Sigmoid colon (tissue), 7 donors: Measurements from ENCODE around the gene C1orf116. TPM values are rescaled to one million over a fixed set of nuclear protein-coding genes. Genes with fewer than 3 reads are reported as not detected.

Experiments used
- DNase-seq: peaks from one replicate; pipeline ENCODE4 v3.0.0-alpha.2; 2019
- H3K27ac ChIP-seq, 4 donors: fragments of 200-600 bp; sonication (generic); one replicate each; pipeline ENCODE4 v1.5.1; 2016 to 2019; ENCODE audit warnings: mild to moderate bottlenecking in 1 of 4
- H3K27me3 ChIP-seq, 3 donors: fragments of 200-600 bp; sonication (generic); one replicate each; pipeline ENCODE4 v1.5.1; 2019; ENCODE audit warnings: mild to moderate bottlenecking in 1 of 3
- H3K36me3 ChIP-seq, 4 donors: fragments of 200-600 bp; sonication (generic); one replicate each; pipeline ENCODE4 v1.5.1; 2016 to 2019
- H3K4me1 ChIP-seq, 4 donors: fragments of 200-600 bp; sonication (generic); one replicate each; pipeline ENCODE4 v1.5.1; 2017 to 2019
- H3K4me3 ChIP-seq, 4 donors: fragments of 200-600 bp; sonication (generic); one replicate each; pipeline ENCODE4 v1.5.1; 2017 to 2019; ENCODE audit warnings: mild to moderate bottlenecking in 2 of 4, moderate library complexity in 1 of 4
- H3K9me3 ChIP-seq, 4 donors: fragments of 200-600 bp in 3 of 4; sonication (generic) in 3 of 4; one replicate each; pipeline versions ENCODE4 v1.5.1 to v1.6.1; 2013 to 2019
- EP300 ChIP-seq, 4 donors: sonication (generic); formaldehyde crosslinking; IDR thresholded peaks; one replicate each; pipeline ENCODE4 v1.6.1; 2017; ENCODE audit warnings: antibody characterized with exemption in 4 of 4
- POLR2A ChIP-seq, 2 donors: fragments of 450-650 bp; IDR thresholded peaks; one replicate each; pipeline ENCODE4 v1.6.1; 2016; ENCODE audit warnings: antibody characterized with exemption in 2 of 2, mild to moderate bottlenecking in 2 of 2, moderate library complexity in 2 of 2
- POLR2AphosphoS5 ChIP-seq, 4 donors: sonication (generic); formaldehyde crosslinking; IDR thresholded peaks; one replicate each; pipeline ENCODE4 v1.6.1; 2017; ENCODE audit warnings: antibody characterized with exemption in 4 of 4
- WGBS, 2 donors: extraction: QIAGEN DNeasy Blood & Tissue Kit; methylation state at CpG; one replicate each; pipeline ENCODE4 v1.1.7; 2013; 5-methylcytosine and 5-hydroxymethylcytosine counted together
- intact Hi-C: fragments of 100-400 bp; cut with DNase I; formaldehyde crosslinking; loops from one replicate; pipeline ENCODE4 v1.15.1; 2023
- polyA plus RNA-seq, 3 donors: library from polyadenylated mRNA; stranded (reverse); fragments of 200-250 nt; gene quantifications; one replicate each; pipeline ENCODE4 v1.2.3, GENCODE V29; 2013
- total RNA-seq, 4 donors: library from RNA; depleted of rRNA; stranded (reverse); fragments of >200 nt; gene quantifications; one replicate each; pipeline ENCODE4 v1.1.0, GENCODE V29; 2016
- TF ChIP-seq, protein P1 (sequence below), 4 experiments: fragments of 450-650 bp in 3 of 4; fragments of 200-600 bp in 1 of 4; IDR thresholded peaks; one replicate each; pipeline ENCODE4 v1.5.1; 2016 to 2019; ENCODE audit warnings: antibody characterized with exemption in 4 of 4, mild to moderate bottlenecking in 3 of 4, moderate library complexity in 2 of 4
- donor health status: healthy with polysubstance abuse.
- donor health status: Bipolar disorder and iron deficiency.
- donor health status: healthy.

C1orf116 gene
- total and polyA plus RNA-seq, 7 donors: 0.14 to 22.4 (median 4.1) TPM; not detected in 1

- Histone ChIP-seq H3K27me3 (no peaks in the 10 kb centered on the region), H3K27ac (no peak overlapping the region), H3K36me3 (peaks cover 0 to 24% (median 7%) of the 10 kb centered on the region in 4 donors), H3K9me3 (no peaks in the 10 kb centered on the region), H3K4me1 (peaks cover 0 to 13% (median 0%) of the 10 kb centered on the region in 4 donors), H3K4me3 (no peak overlapping the region)
- WGBS, 2 donors: 28 to 53% methylated on average over 6 of the region's 6 CpGs
- intact Hi-C loops: loop anchor here (1.0 to 2.0 kb wide), 2 partner anchors 23 to 27 kb away; no protein-coding TSS in a partner anchor
- TF ChIP-seq EP300 (IDR thresholded peaks at IDR 0.05): no peak
- TF ChIP-seq, protein P1, sequence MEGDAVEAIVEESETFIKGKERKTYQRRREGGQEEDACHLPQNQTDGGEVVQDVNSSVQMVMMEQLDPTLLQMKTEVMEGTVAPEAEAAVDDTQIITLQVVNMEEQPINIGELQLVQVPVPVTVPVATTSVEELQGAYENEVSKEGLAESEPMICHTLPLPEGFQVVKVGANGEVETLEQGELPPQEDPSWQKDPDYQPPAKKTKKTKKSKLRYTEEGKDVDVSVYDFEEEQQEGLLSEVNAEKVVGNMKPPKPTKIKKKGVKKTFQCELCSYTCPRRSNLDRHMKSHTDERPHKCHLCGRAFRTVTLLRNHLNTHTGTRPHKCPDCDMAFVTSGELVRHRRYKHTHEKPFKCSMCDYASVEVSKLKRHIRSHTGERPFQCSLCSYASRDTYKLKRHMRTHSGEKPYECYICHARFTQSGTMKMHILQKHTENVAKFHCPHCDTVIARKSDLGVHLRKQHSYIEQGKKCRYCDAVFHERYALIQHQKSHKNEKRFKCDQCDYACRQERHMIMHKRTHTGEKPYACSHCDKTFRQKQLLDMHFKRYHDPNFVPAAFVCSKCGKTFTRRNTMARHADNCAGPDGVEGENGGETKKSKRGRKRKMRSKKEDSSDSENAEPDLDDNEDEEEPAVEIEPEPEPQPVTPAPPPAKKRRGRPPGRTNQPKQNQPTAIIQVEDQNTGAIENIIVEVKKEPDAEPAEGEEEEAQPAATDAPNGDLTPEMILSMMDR (IDR thresholded peaks at IDR 0.05): peak; percentile 47 to 83 (median 80)
- DNase-seq: peak; percentile 73
These were observed 45.2 kb upstream of the C1orf116 start for GRCh38 chr1:207077470-207078377.

GRCh38 chr1:207077012-207077411, 44.5 kb upstream of the C1orf116 start:
- intact Hi-C loops: loop anchor here (2.0 kb wide), 1 partner anchor 22 kb away; no protein-coding TSS in a partner anchor
- H3K4me3 ChIP-seq: no peak overlapping the region
- no peaks in the 10 kb centered on the region for H3K9me3 ChIP-seq
- H3K4me1 ChIP-seq: peaks cover 0 to 13% (median 0%) of the 10 kb centered on the region in 4 donors
- WGBS, 2 donors: 23 to 80% methylated on average over 1 of the region's 1 CpG
- TF ChIP-seq, protein P1 (IDR thresholded peaks at IDR 0.05): no peak
- no peak for TF ChIP-seq POLR2AphosphoS5 (IDR thresholded peaks at IDR 0.05)
- TF ChIP-seq EP300 (IDR thresholded peaks at IDR 0.05): no peak
- no peak for TF ChIP-seq POLR2A (IDR thresholded peaks at IDR 0.05)
- H3K27ac ChIP-seq: no peak overlapping the region
- no peak for DNase-seq
- no peaks in the 10 kb centered on the region for H3K27me3 ChIP-seq
- peaks cover 0 to 31% (median 9%) of the 10 kb centered on the region in 4 donors for H3K36me3 ChIP-seq

DNA sequence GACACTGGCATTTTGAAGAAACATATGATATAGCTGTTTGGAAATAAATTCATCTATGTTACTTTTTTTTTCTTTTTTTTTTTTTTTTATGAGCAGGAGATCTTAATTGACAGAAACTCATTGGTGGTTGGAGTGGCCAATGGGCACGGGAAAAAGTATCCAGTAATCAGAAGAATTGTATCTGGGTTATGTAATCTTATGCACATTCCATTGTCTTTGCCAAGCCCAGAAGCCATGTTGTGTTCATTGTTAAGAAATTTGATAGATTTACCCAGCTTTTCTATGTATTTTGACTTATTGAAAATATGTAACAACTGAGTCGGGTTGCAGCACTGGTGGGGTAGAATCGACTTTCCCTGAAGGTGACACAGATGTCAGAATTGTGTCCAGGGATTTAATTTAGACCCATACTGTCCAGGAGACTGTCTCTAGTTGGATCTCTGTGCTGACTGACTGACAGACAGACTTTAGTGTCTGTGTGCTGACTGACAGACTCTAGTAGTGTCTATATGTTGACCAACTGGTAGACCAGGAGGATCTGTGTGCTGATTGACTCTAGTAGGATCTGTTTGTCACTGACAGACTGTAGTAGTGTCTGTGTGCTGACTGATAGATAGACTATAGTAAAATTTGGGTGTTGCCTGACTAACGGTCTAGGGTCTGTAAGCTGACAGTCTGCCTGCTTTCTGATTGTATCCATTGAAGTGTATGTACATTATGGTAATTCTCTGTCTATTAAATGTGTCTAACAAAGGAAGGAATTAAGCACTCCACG, 43.8 kb upstream of the C1orf116 start:
- Histone ChIP-seq H3K9me3 (no peaks in the 10 kb centered on the region), H3K36me3 (peaks cover 0 to 37% (median 12%) of the 10 kb centered on the region in 4 donors), H3K4me3 (no peak overlapping the region), H3K27ac (no peak overlapping the region), H3K27me3 (no peaks in the 10 kb centered on the region), H3K4me1 (peaks cover 0 to 13% (median 0%) of the 10 kb centered on the region in 4 donors)
- TF ChIP-seq EP300 (IDR thresholded peaks at IDR 0.05) (no peak), POLR2A (IDR thresholded peaks at IDR 0.05) (no peak), POLR2AphosphoS5 (IDR thresholded peaks at IDR 0.05) (no peak)
- TF ChIP-seq, protein P1 (IDR thresholded peaks at IDR 0.05): no peak
- 53 to 75% methylated on average over 5 of the region's 5 CpGs for WGBS, 2 donors
- intact Hi-C loops: loop anchor here (2.0 kb wide), 1 partner anchor 22 kb away; no protein-coding TSS in a partner anchor
- DNase-seq: no peak

GRCh38 chr1:207073906-207074820, 41.6 kb upstream of the C1orf116 start:
- H3K4me1 ChIP-seq: peaks cover 0 to 13% (median 0%) of the 10 kb centered on the region in 4 donors
- intact Hi-C loops: no loop called here
- WGBS, 2 donors: 79 to 91% methylated on average over 4 of the region's 4 CpGs
- TF ChIP-seq POLR2AphosphoS5 (IDR thresholded peaks at IDR 0.05) (no peak), EP300 (IDR thresholded peaks at IDR 0.05) (no peak), POLR2A (IDR thresholded peaks at IDR 0.05) (no peak)
- TF ChIP-seq, protein P1 (IDR thresholded peaks at IDR 0.05): no peak
- no peaks in the 10 kb centered on the region for H3K27me3 ChIP-seq
- H3K36me3 ChIP-seq: peaks cover 0 to 49% (median 14%) of the 10 kb centered on the region in 4 donors
- no peak for DNase-seq
- H3K9me3 ChIP-seq: no peaks in the 10 kb centered on the region
- H3K4me3 ChIP-seq: no peak overlapping the region
- no peak overlapping the region for H3K27ac ChIP-seq
